ENCODE results near the gene ATOX1.

ATOX1 gene, protein sequence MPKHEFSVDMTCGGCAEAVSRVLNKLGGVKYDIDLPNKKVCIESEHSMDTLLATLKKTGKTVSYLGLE
- total RNA-seq = 8.6 to 15.9 (median 12.8) reads per million in 3 donors

DNA sequence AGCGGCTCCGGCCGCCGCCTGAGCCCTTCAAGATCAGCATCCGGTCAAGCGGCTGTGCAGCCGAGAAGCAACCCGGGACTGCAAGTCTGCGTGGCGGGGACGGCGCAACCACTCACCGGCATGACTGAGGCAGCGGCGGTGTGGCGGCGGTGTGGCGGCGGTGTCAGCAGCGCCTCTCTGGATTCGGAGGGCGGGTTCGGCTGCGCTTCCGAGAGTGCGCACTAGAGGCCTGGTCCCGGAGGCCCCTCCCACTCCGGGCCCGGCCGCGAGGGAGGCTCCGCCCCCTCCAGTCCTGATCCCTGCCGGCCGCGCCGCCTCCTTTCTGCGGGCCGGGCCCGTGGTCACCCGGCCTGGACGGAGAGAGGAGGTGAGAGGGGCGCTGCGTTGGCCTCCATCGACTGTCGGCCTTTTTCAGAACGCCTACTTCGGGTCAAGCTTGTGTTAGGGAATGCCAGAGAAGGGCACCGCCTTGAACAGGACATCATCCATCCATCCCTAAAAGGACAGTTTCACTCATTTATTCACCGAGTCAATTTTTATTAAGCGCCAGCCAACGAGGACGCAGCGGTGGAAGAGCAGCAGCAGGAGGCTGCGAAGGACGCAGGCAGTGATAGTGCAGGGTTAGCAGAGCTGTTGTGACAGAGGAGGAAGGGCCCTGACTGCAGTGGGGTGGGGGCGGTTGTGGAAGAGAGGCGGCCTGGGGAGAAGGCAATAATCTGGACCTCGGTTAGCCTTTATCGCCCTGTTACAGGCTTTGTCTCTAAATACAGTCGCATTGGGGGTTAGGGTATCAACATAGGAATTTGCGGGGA, at the start of gene ATOX1:
TSS of gene ATOX1 (minus strand) at position 202 of the 812 bp plus-strand sequence. CDS start at position 122, 80 bp downstream.
- peak within 1 kb of the TSS; percentile 63 for H3K4me3 ChIP-seq (ENCODE audit: insufficient read depth, low read depth, low read length, poor library complexity, severe bottlenecking)

DNA sequence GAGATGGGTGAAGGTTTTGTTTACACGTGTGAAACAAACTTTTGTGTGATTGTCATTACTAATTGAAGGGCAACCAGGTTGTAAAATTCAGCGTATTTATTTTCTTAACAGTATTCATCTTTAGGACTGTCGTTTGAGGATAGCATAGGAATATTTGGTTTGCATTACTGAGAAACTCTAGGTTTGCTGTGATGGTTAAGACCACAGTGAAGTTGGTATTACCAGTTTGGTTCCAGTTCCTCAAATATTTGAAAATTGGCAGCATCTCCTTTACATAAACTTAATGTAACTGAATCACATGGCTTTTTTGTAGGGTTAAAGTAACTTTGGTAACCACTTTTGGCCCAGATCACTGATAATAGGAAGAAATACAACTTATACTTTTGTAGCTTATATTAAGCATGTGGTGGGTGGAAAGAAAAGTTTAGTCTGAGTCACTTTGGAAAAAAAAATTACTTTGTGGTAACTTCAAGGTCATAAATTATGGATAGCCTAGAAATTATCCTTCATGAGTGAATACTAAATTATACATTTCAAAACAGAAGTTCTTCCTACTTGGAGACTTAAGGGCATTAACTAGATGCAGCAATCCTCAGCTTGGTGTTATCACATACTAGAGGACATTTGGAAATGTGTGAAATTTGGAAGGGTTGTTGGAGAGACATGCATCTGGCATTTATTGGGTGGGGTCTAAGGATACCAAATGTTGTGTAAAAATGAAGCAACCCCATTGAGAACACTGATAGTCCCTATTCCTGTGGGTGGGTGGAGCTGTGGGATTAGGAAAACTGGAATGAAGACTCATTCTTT, 47.2 kb upstream of the ATOX1 start:
- peaks cover 39% of the 10 kb centered on the region for H3K36me3 ChIP-seq (ENCODE audit: control insufficient read depth, insufficient read depth, low read length)
- no peak for DNase-seq
- H3K4me1 ChIP-seq (ENCODE audit: control insufficient read depth, insufficient read depth, low read length, poor library complexity, severe bottlenecking) = no peaks in the 10 kb centered on the region
- H3K27me3 ChIP-seq (replicated peaks; ENCODE audit: control insufficient read depth, insufficient read depth, low read length, poor library complexity, severe bottlenecking) = no peaks in the 10 kb centered on the region
- H3K9me3 ChIP-seq (ENCODE audit: control insufficient read depth, low read length) = no peaks in the 10 kb centered on the region
- no peak overlapping the region for H3K4me3 ChIP-seq (ENCODE audit: insufficient read depth, low read depth, low read length, poor library complexity, severe bottlenecking)
- no peak overlapping the region for H3K27ac ChIP-seq (ENCODE audit: insufficient read depth, low read length, poor library complexity, severe bottlenecking)

More for the DNA sequence above, at the start of gene ATOX1:
- peaks cover 19% of the 10 kb centered on the region for H3K4me1 ChIP-seq (ENCODE audit: control insufficient read depth, insufficient read depth, low read length, poor library complexity, severe bottlenecking)
- no peaks in the 10 kb centered on the region for H3K36me3 ChIP-seq (ENCODE audit: control insufficient read depth, insufficient read depth, low read length)
- peak; percentile 83 to 88 (median 86) for DNase-seq
- H3K9me3 ChIP-seq (ENCODE audit: control insufficient read depth, low read length) = no peaks in the 10 kb centered on the region
- H3K27ac ChIP-seq (ENCODE audit: insufficient read depth, low read length, poor library complexity, severe bottlenecking) = peak within 1 kb of the TSS; percentile 71
- H3K27me3 ChIP-seq (replicated peaks; ENCODE audit: control insufficient read depth, insufficient read depth, low read length, poor library complexity, severe bottlenecking) = no peaks in the 10 kb centered on the region

DNA sequence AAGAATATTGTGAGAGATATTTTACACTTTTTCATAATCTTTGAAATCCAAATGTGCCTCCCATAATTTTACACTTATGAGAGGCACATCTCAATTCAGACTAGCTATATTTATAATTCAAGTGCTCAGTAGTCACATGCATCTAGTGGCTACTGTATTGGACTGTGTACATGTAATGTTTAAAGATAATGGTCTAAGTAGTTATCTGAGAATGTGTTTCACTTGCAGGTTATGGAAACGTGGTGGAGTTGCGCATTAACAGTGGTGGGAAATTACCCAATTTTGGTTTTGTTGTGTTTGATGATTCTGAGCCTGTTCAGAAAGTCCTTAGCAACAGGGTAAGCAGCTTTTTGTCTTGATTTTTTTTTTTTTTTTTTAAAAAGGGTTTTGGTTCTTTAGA, 42.1 kb upstream of the ATOX1 start:
- Histone ChIP-seq H3K36me3 (ENCODE audit: control insufficient read depth, insufficient read depth, low read length) (peaks cover 78% of the 10 kb centered on the region), H3K27ac (ENCODE audit: insufficient read depth, low read length, poor library complexity, severe bottlenecking) (no peak overlapping the region), H3K4me1 (ENCODE audit: control insufficient read depth, insufficient read depth, low read length, poor library complexity, severe bottlenecking) (no peaks in the 10 kb centered on the region), H3K4me3 (ENCODE audit: insufficient read depth, low read depth, low read length, poor library complexity, severe bottlenecking) (no peak overlapping the region), H3K27me3 (replicated peaks; ENCODE audit: control insufficient read depth, insufficient read depth, low read length, poor library complexity, severe bottlenecking) (no peaks in the 10 kb centered on the region), H3K9me3 (ENCODE audit: control insufficient read depth, low read length) (no peaks in the 10 kb centered on the region)
- DNase-seq = no peak

DNA sequence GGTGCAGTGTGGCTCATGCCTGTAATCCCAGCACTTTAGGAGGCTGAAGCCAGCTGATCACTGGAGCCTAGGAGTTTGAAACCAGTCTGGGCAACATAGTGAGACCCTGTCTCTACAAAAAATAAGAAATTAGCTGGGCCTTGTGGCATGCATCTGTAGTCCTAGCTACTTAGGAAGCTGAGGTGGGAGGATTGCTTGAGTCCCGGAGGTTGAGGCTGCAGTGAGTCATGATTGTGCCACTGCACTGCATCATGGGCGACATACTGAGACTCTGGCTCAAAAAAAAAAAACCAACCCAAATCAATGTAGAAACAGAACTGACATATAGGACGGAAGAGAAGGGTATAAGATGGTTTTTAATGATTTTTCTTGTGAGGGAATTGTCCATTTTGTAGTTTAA, 41.0 kb upstream of the ATOX1 start:
- no peak overlapping the region for H3K4me3 ChIP-seq (ENCODE audit: insufficient read depth, low read depth, low read length, poor library complexity, severe bottlenecking)
- no peak for DNase-seq
- H3K27me3 ChIP-seq (replicated peaks; ENCODE audit: control insufficient read depth, insufficient read depth, low read length, poor library complexity, severe bottlenecking) = no peaks in the 10 kb centered on the region
- no peaks in the 10 kb centered on the region for H3K9me3 ChIP-seq (ENCODE audit: control insufficient read depth, low read length)
- H3K36me3 ChIP-seq (ENCODE audit: control insufficient read depth, insufficient read depth, low read length) = peaks cover 82% of the 10 kb centered on the region
- H3K4me1 ChIP-seq (ENCODE audit: control insufficient read depth, insufficient read depth, low read length, poor library complexity, severe bottlenecking) = no peaks in the 10 kb centered on the region
- H3K27ac ChIP-seq (ENCODE audit: insufficient read depth, low read length, poor library complexity, severe bottlenecking) = no peak overlapping the region

DNA sequence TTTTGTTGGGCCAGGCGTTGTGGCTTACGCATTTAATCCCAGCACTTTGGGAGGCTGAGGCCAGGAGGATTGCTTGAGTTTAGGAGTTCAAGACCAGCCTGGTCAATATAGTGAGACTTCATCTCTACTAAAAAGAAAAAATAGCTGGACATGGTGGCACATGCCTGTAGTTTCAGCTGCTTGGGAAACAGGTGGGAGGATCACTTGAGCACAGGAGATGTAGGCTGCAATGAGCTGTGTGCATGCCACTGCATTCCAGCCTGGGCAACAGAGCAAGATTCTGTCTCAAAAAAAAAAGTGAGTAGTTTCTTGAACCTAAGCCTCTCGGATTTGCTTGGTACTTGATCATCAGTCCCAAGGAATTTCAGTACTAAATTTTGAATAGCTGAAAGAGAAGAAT, 40.2 kb upstream of the ATOX1 start:
- no peaks in the 10 kb centered on the region for H3K4me1 ChIP-seq (ENCODE audit: control insufficient read depth, insufficient read depth, low read length, poor library complexity, severe bottlenecking)

DNA sequence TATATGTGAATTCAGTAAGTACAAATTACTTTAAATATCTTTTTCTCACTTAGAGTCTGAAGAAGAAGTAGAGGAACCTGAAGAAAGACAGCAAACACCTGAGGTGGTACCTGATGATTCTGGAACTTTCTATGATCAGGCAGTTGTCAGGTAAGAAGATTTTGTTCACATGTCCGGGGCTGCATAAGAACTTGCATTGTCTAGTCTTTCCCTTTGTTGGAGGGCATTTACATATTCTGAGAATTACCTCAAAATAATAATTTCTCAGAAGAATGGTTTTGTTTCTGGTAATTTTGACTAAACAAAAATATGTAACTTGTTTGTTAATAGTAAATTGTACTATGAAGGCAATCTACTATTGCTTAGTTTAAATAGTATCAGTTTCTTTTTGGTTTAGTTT, 37.0 kb upstream of the ATOX1 start:
- H3K36me3 ChIP-seq (ENCODE audit: control insufficient read depth, insufficient read depth, low read length) = peaks cover 95% of the 10 kb centered on the region
- H3K27me3 ChIP-seq (replicated peaks; ENCODE audit: control insufficient read depth, insufficient read depth, low read length, poor library complexity, severe bottlenecking) = no peaks in the 10 kb centered on the region
- H3K4me3 ChIP-seq (ENCODE audit: insufficient read depth, low read depth, low read length, poor library complexity, severe bottlenecking) = no peak overlapping the region
- no peak for DNase-seq
- H3K9me3 ChIP-seq (ENCODE audit: control insufficient read depth, low read length) = no peaks in the 10 kb centered on the region
- H3K4me1 ChIP-seq (ENCODE audit: control insufficient read depth, insufficient read depth, low read length, poor library complexity, severe bottlenecking) = no peaks in the 10 kb centered on the region
- H3K27ac ChIP-seq (ENCODE audit: insufficient read depth, low read length, poor library complexity, severe bottlenecking) = no peak overlapping the region

More for the DNA sequence above, 40.2 kb upstream of the ATOX1 start:
- DNase-seq = no peak
- peaks cover 82% of the 10 kb centered on the region for H3K36me3 ChIP-seq (ENCODE audit: control insufficient read depth, insufficient read depth, low read length)
- H3K27me3 ChIP-seq (replicated peaks; ENCODE audit: control insufficient read depth, insufficient read depth, low read length, poor library complexity, severe bottlenecking) = no peaks in the 10 kb centered on the region
- H3K4me3 ChIP-seq (ENCODE audit: insufficient read depth, low read depth, low read length, poor library complexity, severe bottlenecking) = no peak overlapping the region
- no peaks in the 10 kb centered on the region for H3K9me3 ChIP-seq (ENCODE audit: control insufficient read depth, low read length)
- no peak overlapping the region for H3K27ac ChIP-seq (ENCODE audit: insufficient read depth, low read length, poor library complexity, severe bottlenecking)

DNA sequence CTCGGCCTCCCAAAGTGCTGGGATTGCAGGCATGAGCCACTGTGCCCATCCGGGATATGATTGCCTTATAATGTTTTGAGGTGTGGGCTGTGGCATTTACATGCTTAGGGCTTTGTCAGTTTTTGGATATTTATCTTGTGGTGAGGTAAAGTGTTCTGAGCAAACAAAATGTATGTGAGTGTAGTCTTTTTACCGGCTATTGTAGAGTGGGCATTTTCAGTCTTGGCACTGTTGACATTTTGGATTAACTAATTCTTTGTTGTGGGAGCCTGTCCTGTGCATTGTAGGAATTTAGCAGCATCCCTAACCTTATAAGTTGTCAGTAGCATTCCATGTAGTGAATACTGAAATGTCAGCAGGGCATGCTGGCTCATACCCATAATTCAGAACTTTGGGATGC, 34.9 kb upstream of the ATOX1 start:
- H3K27ac ChIP-seq (ENCODE audit: insufficient read depth, low read length, poor library complexity, severe bottlenecking) = no peak overlapping the region
- no peak for DNase-seq
- H3K9me3 ChIP-seq (ENCODE audit: control insufficient read depth, low read length) = no peaks in the 10 kb centered on the region
- H3K36me3 ChIP-seq (ENCODE audit: control insufficient read depth, insufficient read depth, low read length) = peaks cover 91% of the 10 kb centered on the region
- no peaks in the 10 kb centered on the region for H3K27me3 ChIP-seq (replicated peaks; ENCODE audit: control insufficient read depth, insufficient read depth, low read length, poor library complexity, severe bottlenecking)
- H3K4me1 ChIP-seq (ENCODE audit: control insufficient read depth, insufficient read depth, low read length, poor library complexity, severe bottlenecking) = no peaks in the 10 kb centered on the region
- no peak overlapping the region for H3K4me3 ChIP-seq (ENCODE audit: insufficient read depth, low read depth, low read length, poor library complexity, severe bottlenecking)

DNA sequence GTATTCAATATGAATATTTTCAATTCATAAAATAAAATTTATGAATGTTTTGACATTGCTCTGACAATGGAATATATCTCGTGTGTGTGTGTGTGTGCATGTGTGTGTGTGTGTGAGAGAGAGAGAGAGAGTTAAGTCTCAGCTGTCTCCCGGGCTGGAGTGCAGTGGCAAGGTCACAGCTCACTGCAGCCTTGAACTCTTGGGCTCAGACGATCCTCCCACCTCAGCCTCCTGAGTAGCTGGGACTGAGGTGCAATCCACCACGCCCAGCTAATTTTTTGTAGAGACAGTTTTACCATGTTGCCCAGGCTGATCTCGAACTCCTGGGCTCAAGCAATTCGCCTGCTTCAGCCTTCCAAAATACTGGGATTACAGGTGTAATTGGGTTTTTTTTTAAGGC, 29.4 kb upstream of the ATOX1 start:
- H3K27me3 ChIP-seq (replicated peaks; ENCODE audit: control insufficient read depth, insufficient read depth, low read length, poor library complexity, severe bottlenecking) = no peaks in the 10 kb centered on the region
- no peaks in the 10 kb centered on the region for H3K9me3 ChIP-seq (ENCODE audit: control insufficient read depth, low read length)
- no peak overlapping the region for H3K4me3 ChIP-seq (ENCODE audit: insufficient read depth, low read depth, low read length, poor library complexity, severe bottlenecking)
- H3K4me1 ChIP-seq (ENCODE audit: control insufficient read depth, insufficient read depth, low read length, poor library complexity, severe bottlenecking) = peaks cover 4% of the 10 kb centered on the region
- peaks cover 58% of the 10 kb centered on the region for H3K36me3 ChIP-seq (ENCODE audit: control insufficient read depth, insufficient read depth, low read length)
- no peak overlapping the region for H3K27ac ChIP-seq (ENCODE audit: insufficient read depth, low read length, poor library complexity, severe bottlenecking)
- no peak for DNase-seq

DNA sequence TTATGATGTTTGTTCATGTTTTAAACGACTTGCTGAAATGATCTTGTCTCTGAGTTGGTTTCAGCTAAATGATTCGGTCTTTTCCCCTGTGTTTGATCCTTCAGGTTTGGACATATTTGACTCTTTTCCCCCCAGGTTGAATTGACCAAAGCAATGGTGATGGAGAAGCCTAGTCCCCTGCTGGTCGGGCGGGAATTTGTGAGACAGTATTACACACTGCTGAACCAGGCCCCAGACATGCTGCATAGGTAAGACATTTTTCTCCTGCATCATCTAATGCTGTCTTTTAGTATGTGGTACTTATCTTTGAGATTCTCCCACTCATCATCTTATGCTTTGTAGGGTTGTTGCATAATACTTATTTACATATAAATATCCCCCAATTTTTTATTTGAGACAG, 28.0 kb upstream of the ATOX1 start:
- Histone ChIP-seq H3K27ac (ENCODE audit: insufficient read depth, low read length, poor library complexity, severe bottlenecking) (no peak overlapping the region), H3K4me1 (ENCODE audit: control insufficient read depth, insufficient read depth, low read length, poor library complexity, severe bottlenecking) (peaks cover 8% of the 10 kb centered on the region), H3K4me3 (ENCODE audit: insufficient read depth, low read depth, low read length, poor library complexity, severe bottlenecking) (no peak overlapping the region), H3K36me3 (ENCODE audit: control insufficient read depth, insufficient read depth, low read length) (peaks cover 44% of the 10 kb centered on the region), H3K27me3 (replicated peaks; ENCODE audit: control insufficient read depth, insufficient read depth, low read length, poor library complexity, severe bottlenecking) (no peaks in the 10 kb centered on the region), H3K9me3 (ENCODE audit: control insufficient read depth, low read length) (no peaks in the 10 kb centered on the region)
- DNase-seq = no peak

DNA sequence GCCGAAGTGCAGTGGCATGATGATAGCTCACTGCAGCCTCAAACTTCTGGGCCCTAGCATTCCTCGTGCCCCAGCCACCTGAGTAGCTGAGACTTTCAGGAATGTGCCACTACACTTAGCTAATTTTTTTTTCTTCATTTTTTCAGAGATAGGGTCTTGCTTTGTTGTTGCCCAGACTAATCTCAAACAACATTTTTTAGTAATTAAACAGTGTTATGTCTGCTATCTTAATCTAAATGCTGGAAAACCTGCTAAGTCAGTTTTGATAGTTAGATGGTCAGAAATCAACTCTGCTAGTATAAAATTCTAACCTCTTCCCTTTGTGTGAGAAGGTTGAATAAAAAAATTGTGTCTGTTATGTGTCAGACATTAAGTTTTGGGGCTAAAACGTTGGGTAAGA, 25.7 kb upstream of the ATOX1 start:
- Histone ChIP-seq H3K9me3 (ENCODE audit: control insufficient read depth, low read length) (no peaks in the 10 kb centered on the region), H3K27ac (ENCODE audit: insufficient read depth, low read length, poor library complexity, severe bottlenecking) (no peak overlapping the region), H3K27me3 (replicated peaks; ENCODE audit: control insufficient read depth, insufficient read depth, low read length, poor library complexity, severe bottlenecking) (no peaks in the 10 kb centered on the region), H3K36me3 (ENCODE audit: control insufficient read depth, insufficient read depth, low read length) (peaks cover 22% of the 10 kb centered on the region), H3K4me1 (ENCODE audit: control insufficient read depth, insufficient read depth, low read length, poor library complexity, severe bottlenecking) (peaks cover 20% of the 10 kb centered on the region), H3K4me3 (ENCODE audit: insufficient read depth, low read depth, low read length, poor library complexity, severe bottlenecking) (no peak overlapping the region)
- DNase-seq = no peak
